Breast epithelium (tissue), 3 donors: ENCODE results near the gene FOXN3.

ENCODE experiments used
- POLR2AphosphoS5 ChIP-seq, 3 donors: sonication (generic); formaldehyde crosslinking; IDR thresholded peaks; one replicate each; pipeline ENCODE4 v1.6.1; 2017; ENCODE audit warnings: antibody characterized with exemption in 3 of 3
- TF ChIP-seq, protein P1 (sequence below), 3 donors: fragments of 450-650 bp; IDR thresholded peaks; one replicate each; pipeline ENCODE4 v1.5.1; 2016 to 2017; ENCODE audit warnings: antibody characterized with exemption in 3 of 3, mild to moderate bottlenecking in 3 of 3, moderate library complexity in 3 of 3

GRCh38 chr14:89331398-89331797 is 85.6 kb downstream of the FOXN3 start:
- TF ChIP-seq, protein P1, sequence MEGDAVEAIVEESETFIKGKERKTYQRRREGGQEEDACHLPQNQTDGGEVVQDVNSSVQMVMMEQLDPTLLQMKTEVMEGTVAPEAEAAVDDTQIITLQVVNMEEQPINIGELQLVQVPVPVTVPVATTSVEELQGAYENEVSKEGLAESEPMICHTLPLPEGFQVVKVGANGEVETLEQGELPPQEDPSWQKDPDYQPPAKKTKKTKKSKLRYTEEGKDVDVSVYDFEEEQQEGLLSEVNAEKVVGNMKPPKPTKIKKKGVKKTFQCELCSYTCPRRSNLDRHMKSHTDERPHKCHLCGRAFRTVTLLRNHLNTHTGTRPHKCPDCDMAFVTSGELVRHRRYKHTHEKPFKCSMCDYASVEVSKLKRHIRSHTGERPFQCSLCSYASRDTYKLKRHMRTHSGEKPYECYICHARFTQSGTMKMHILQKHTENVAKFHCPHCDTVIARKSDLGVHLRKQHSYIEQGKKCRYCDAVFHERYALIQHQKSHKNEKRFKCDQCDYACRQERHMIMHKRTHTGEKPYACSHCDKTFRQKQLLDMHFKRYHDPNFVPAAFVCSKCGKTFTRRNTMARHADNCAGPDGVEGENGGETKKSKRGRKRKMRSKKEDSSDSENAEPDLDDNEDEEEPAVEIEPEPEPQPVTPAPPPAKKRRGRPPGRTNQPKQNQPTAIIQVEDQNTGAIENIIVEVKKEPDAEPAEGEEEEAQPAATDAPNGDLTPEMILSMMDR (IDR thresholded peaks at IDR 0.05) = no peak
- TF ChIP-seq POLR2AphosphoS5 (IDR thresholded peaks at IDR 0.05) = no peak
